H1 (cell line): Measurements from ENCODE around the gene NOMO2. TPM values are rescaled to one million over a fixed set of nuclear protein-coding genes. Genes with fewer than 3 reads are reported as not detected.
"Not testable (repeated sequence)": the region's sequence is repeated elsewhere in the genome, so short reads cannot be mapped to it uniquely, and the experiment has no call there.

ENCODE experiments used
- CTCF ChIA-PET: fragments of 300-600 bp; sonication (Branson Sonifier 250); formaldehyde crosslinking; loops from one replicate; lab custom pipeline; 2021; ENCODE audit not compliant: partially characterized antibody; lab: Charles Lee
- POLR2A ChIA-PET: fragments of 300-600 bp; sonication (Branson Sonifier 250); formaldehyde crosslinking; loops from one replicate; lab custom pipeline; 2021; ENCODE audit warnings: inconsistent platforms; ENCODE audit not compliant: partially characterized antibody; lab: Charles Lee
- DNase-seq, 2 experiments: peaks; one replicate each; pipeline versions ENCODE4 v3.0.0 to v3.0.0-alpha.2; 2010 to 2022; ENCODE audit warnings: low spot score in 2 of 2, low read depth in 1 of 2, mixed read lengths in 1 of 2
- FAIRE-seq: peaks from 2 replicates; lab custom pipeline; 2011; peaks lifted over from hg19 to GRCh38; lab: Jason Lieb, UNC
- H2AFZ ChIP-seq: 2 replicates; pipeline ENCODE4 v1.8.1; 2012; ENCODE audit warnings: low read length, inconsistent platforms
- H2AK5ac ChIP-seq: 2 replicates; pipeline ENCODE4 v1.6.1; 2013; ENCODE audit warnings: low read depth, low read length
- H2BK120ac ChIP-seq: replicated peaks from 2 replicates; pipeline ENCODE3; 2013; ENCODE audit warnings: low read depth, low read length, inconsistent platforms
- H2BK12ac ChIP-seq: 2 replicates; pipeline ENCODE4 v1.6.1; 2013; ENCODE audit warnings: low read depth, low read length
- H2BK15ac ChIP-seq: 2 replicates; pipeline ENCODE4 v1.6.1; 2013; ENCODE audit warnings: low read length
- H2BK20ac ChIP-seq: 2 replicates; pipeline ENCODE4 v1.6.1; 2013; ENCODE audit warnings: low read length
- H2BK5ac ChIP-seq: 2 replicates; pipeline ENCODE4 v1.6.1; 2013; ENCODE audit warnings: low read depth, low read length
- H3K14ac ChIP-seq: 2 replicates; pipeline ENCODE4 v1.6.1; 2013; ENCODE audit warnings: inconsistent platforms; ENCODE audit not compliant: insufficient read length
- H3K18ac ChIP-seq: 2 replicates; pipeline ENCODE4 v1.6.1; 2013; ENCODE audit warnings: low read length; ENCODE audit errors: extremely low read depth
- H3K23ac ChIP-seq: 2 replicates; pipeline ENCODE4 v1.6.1; 2013; ENCODE audit warnings: inconsistent platforms; ENCODE audit not compliant: insufficient read length
- H3K23me2 ChIP-seq: 2 replicates; pipeline ENCODE4 v1.6.1; 2013; ENCODE audit warnings: low read depth, low read length
- H3K27ac ChIP-seq: 2 replicates; pipeline ENCODE4 v1.6.1; 2011; ENCODE audit warnings: low read depth, low read length, inconsistent platforms
- H3K27me3 ChIP-seq, 4 experiments: replicated peaks in 1 of 4; 1 replicate in 1 of 4; 2 replicates in 3 of 4; pipeline versions ENCODE4 v1.6.1 to v1.8.1; 2011 to 2013; ENCODE audit warnings: low read length in 3 of 4, mild to moderate bottlenecking in 3 of 4, inconsistent platforms in 2 of 4, mixed read lengths in 2 of 4, moderate library complexity in 1 of 4; ENCODE audit not compliant: control insufficient read depth in 3 of 4, insufficient read depth in 3 of 4; ENCODE audit errors: extremely low read depth in 1 of 4
- H3K36me3 ChIP-seq, 4 experiments: 2 replicates each; pipeline versions ENCODE4 v1.6.1 to v1.8.1; 2011 to 2013; ENCODE audit warnings: mild to moderate bottlenecking in 4 of 4, low read length in 3 of 4, moderate library complexity in 2 of 4, control low read depth in 1 of 4, inconsistent platforms in 1 of 4; ENCODE audit not compliant: insufficient read depth in 4 of 4, control insufficient read depth in 2 of 4
- H3K4ac ChIP-seq: replicated peaks from 2 replicates; pipeline ENCODE3; 2013; ENCODE audit warnings: low read length, low read depth, mixed read lengths, inconsistent platforms; ENCODE audit not compliant: insufficient read length
- H3K4me1 ChIP-seq, 4 experiments: replicated peaks in 1 of 4; 1 replicate in 1 of 4; 2 replicates in 3 of 4; pipeline versions ENCODE4 v1.6.1 to v1.8.1; 2011 to 2013; ENCODE audit warnings: low read length in 3 of 4, inconsistent platforms in 2 of 4, mixed read lengths in 1 of 4; ENCODE audit not compliant: insufficient read depth in 4 of 4, control insufficient read depth in 3 of 4
- H3K4me2 ChIP-seq, 2 experiments: 2 replicates each; pipeline versions ENCODE4 v1.6.1 to v1.8.1; 2011 to 2013; ENCODE audit warnings: low read depth in 2 of 2, low read length in 2 of 2, control low read depth in 1 of 2, inconsistent platforms in 1 of 2, mild to moderate bottlenecking in 1 of 2; ENCODE audit not compliant: insufficient read depth in 1 of 2
- H3K4me3 ChIP-seq, 4 experiments: fragments of 200-600, 300-600 bp in 1 of 4; sonication (generic), shearing (Covaris generic), sonication (Bioruptor Twin) in 1 of 4; 2 replicates each; pipeline versions ENCODE4 v1.5.1 to v1.8.1; 2011 to 2016; ENCODE audit warnings: low read length in 4 of 4, low read depth in 3 of 4, control low read depth in 2 of 4, inconsistent platforms in 2 of 4, mild to moderate bottlenecking in 2 of 4, mixed read lengths in 1 of 4, moderate library complexity in 1 of 4; ENCODE audit not compliant: insufficient read depth in 2 of 4; ENCODE audit errors: extremely low read depth in 1 of 4
- H3K56ac ChIP-seq: replicated peaks from 2 replicates; pipeline ENCODE3; 2013; ENCODE audit warnings: low read depth, mild to moderate bottlenecking, mixed read lengths, low read length, inconsistent platforms; ENCODE audit not compliant: insufficient read length
- H3K79me1 ChIP-seq: 2 replicates; pipeline ENCODE4 v1.6.1; 2013; ENCODE audit warnings: low read depth, low read length, control low read depth
- H3K79me2 ChIP-seq, 2 experiments: 2 replicates each; pipeline versions ENCODE4 v1.6.1 to v1.8.1; 2012 to 2013; ENCODE audit warnings: low read length in 2 of 2, mild to moderate bottlenecking in 2 of 2, inconsistent platforms in 1 of 2; ENCODE audit not compliant: insufficient read depth in 2 of 2, control insufficient read depth in 1 of 2
- H3K9ac ChIP-seq, 4 experiments: replicated peaks in 1 of 4; 1 replicate in 1 of 4; 2 replicates in 3 of 4; pipeline versions ENCODE4 v1.6.1 to v1.8.1; 2011 to 2013; ENCODE audit warnings: low read depth in 3 of 4, low read length in 3 of 4, control low read depth in 2 of 4, mild to moderate bottlenecking in 2 of 4, moderate library complexity in 2 of 4, inconsistent platforms in 1 of 4; ENCODE audit errors: extremely low read depth in 1 of 4
- H3K9me3 ChIP-seq, 2 experiments: 2 replicates each; pipeline versions ENCODE4 v1.6.1 to v1.8.1; 2012 to 2013; ENCODE audit warnings: mild to moderate bottlenecking in 2 of 2, moderate library complexity in 2 of 2, control low read depth in 1 of 2, inconsistent platforms in 1 of 2, low read depth in 1 of 2, low read length in 1 of 2, mixed read lengths in 1 of 2; ENCODE audit not compliant: insufficient read depth in 2 of 2
- H4K20me1 ChIP-seq, 2 experiments: replicated peaks in 1 of 2; 2 replicates each; pipeline versions ENCODE3 to v1.8.1; 2011 to 2013; ENCODE audit warnings: inconsistent platforms in 2 of 2, low read length in 2 of 2, mild to moderate bottlenecking in 1 of 2; ENCODE audit not compliant: insufficient read depth in 2 of 2, control insufficient read depth in 1 of 2
- H4K5ac ChIP-seq: 2 replicates; pipeline ENCODE4 v1.6.1; 2013; ENCODE audit warnings: low read length, low read depth, mixed read lengths, inconsistent platforms; ENCODE audit not compliant: insufficient read length
- H4K8ac ChIP-seq: 2 replicates; pipeline ENCODE4 v1.8.0; 2013; ENCODE audit warnings: mild to moderate bottlenecking, moderate library complexity, low read length, inconsistent platforms; ENCODE audit not compliant: insufficient read depth; ENCODE audit errors: extremely low read depth
- H4K91ac ChIP-seq: replicated peaks from 2 replicates; pipeline ENCODE3; 2013; ENCODE audit warnings: low read length, mixed read lengths, inconsistent platforms; ENCODE audit not compliant: insufficient read length
- WGBS, 2 experiments: shearing (Covaris generic) in 1 of 2; methylation state at CpG; one replicate each; pipeline versions ENCODE4 v1.1.6 to v1.1.7; 2013 to 2015; ENCODE audit warnings: low lambda C conversion rate in 2 of 2, mixed read lengths in 2 of 2, inconsistent platforms in 1 of 2, low coverage in 1 of 2, missing lambda C conversion rate in 1 of 2; ENCODE audit not compliant: insufficient replicate concordance in 2 of 2, insufficient coverage in 1 of 2, insufficient read length in 1 of 2; ENCODE audit errors: extremely low coverage in 1 of 2, missing lambda C conversion rate in 1 of 2; 5-methylcytosine and 5-hydroxymethylcytosine counted together
- polyA plus RNA-seq, 7 experiments: library from polyadenylated mRNA; depleted of rRNA in 3 of 7; stranded (reverse) in 5 of 7; unstranded in 2 of 7; fragments of >200 nt in 5 of 7; fragments of 200-250 nt in 2 of 7; gene quantifications; 1 replicate in 5 of 7; 2 replicates in 1 of 7; 4 replicates in 1 of 7; pipeline versions ENCODE4 v1.2.1 to v1.2.3, GENCODE V29; 2011 to 2013; ENCODE audit warnings: missing spikeins in 2 of 7, mixed read lengths in 2 of 7
- total RNA-seq: library from RNA; stranded (reverse); fragmentation: NEBNext Ultra II Directional; extraction: Animal tissue kit (Norgen Biotek cat#: 25700); gene quantifications from 2 replicates; pipeline ENCODE4 v1.2.1, GENCODE V29; 2021

NOMO2 gene
- total and polyA plus RNA-seq, 2 of the 8 experiments (the other 6 are each of a cell fraction or from before 2014, with no cell fraction given): 116 to 137 TPM

DNA sequence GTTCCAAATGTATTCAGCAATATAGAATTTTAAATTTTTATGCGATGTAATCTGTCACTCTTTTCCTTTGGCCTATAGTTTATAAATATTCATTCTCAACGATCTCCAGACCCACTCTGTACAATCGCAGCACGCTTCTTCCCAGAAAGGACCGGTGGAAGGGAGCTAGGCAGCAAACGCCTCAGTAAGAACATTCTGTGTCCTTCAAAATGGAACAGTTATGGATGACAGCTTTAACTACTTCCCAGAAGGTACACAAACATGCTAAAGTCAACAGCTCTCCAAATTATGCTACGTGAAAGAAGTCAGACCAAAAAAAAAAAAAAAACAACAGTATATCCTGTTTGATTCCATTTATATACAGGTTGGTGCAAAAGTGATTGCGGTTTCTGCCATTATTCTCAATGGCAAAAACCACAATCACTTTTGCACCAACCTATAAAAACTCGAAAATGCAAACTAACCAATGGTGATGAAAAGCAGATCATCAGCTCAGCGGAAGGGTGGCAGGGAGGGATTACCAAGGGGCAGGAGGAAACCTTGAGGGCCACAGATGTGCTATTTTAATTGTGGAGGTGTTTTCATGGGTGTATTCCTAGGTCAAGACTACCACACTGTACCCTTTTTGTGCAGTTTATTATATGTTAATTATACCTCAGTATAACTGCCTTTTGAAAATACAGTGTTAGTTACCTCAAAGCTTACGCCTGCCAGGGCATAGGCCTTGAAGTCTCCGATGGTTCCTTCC, 43.2 kb downstream of the NOMO2 start:
- H3K27ac ChIP-seq, H3K14ac ChIP-seq, H3K4ac ChIP-seq, H3K79me1 ChIP-seq, H4K91ac ChIP-seq, H3K4me1 ChIP-seq, H2BK120ac ChIP-seq, H3K9ac ChIP-seq, H2AK5ac ChIP-seq, H2BK15ac ChIP-seq, H3K79me2 ChIP-seq, H4K20me1 ChIP-seq, H3K23ac ChIP-seq, POLR2A ChIA-PET, H4K5ac ChIP-seq, H4K8ac ChIP-seq, H3K27me3 ChIP-seq, H3K9me3 ChIP-seq, H2BK12ac ChIP-seq, DNase-seq, H3K23me2 ChIP-seq, H3K4me2 ChIP-seq, H2AFZ ChIP-seq, H3K18ac ChIP-seq, H3K4me3 ChIP-seq, H3K56ac ChIP-seq, H3K36me3 ChIP-seq, H2BK20ac ChIP-seq, FAIRE-seq, CTCF ChIA-PET, H2BK5ac ChIP-seq: not testable (repeated sequence)
- WGBS, 2 experiments: no CpG with 5 or more reads among the region's 12 CpGs

GRCh38 chr16:18498430-18498829, 63.5 kb downstream of the NOMO2 start:
- H3K4me2 ChIP-seq, H2BK5ac ChIP-seq, H3K27ac ChIP-seq, H3K79me1 ChIP-seq, FAIRE-seq, H3K23me2 ChIP-seq, H3K4ac ChIP-seq, H3K9ac ChIP-seq, H3K14ac ChIP-seq, H2BK15ac ChIP-seq, H3K27me3 ChIP-seq, H2BK20ac ChIP-seq, H3K36me3 ChIP-seq, CTCF ChIA-PET, H3K4me1 ChIP-seq, H4K91ac ChIP-seq, H4K8ac ChIP-seq, H3K23ac ChIP-seq, H3K56ac ChIP-seq, H2AK5ac ChIP-seq, H3K9me3 ChIP-seq, H2BK12ac ChIP-seq, H4K5ac ChIP-seq, H2AFZ ChIP-seq, H3K4me3 ChIP-seq, H3K79me2 ChIP-seq, H2BK120ac ChIP-seq, H4K20me1 ChIP-seq, H3K18ac ChIP-seq, DNase-seq, POLR2A ChIA-PET: not testable (repeated sequence)
- no CpG with 5 or more reads among the region's 7 CpGs for WGBS, 2 experiments
